Right renal pelvis (tissue), 4 donors: ENCODE data around the gene EHBP1L1. TPM values are rescaled to one million over a fixed set of nuclear protein-coding genes. Genes with fewer than 3 reads are reported as not detected.

Experiments used
- polyA plus RNA-seq, 4 donors: library from polyadenylated mRNA; unstranded; fragments of 120-200 nt; gene quantifications; one replicate each; pipeline ENCODE4 v1.2.1, GENCODE V29; 2013; ENCODE audit not compliant: insufficient read length in 4 of 4

EHBP1L1 gene
- polyA plus RNA-seq, 4 donors, result 11.5 to 14.2 (median 12.8) TPM

Other genes with a start within 250 kb of the EHBP1L1 start
- 10 to 100 TPM; 82.7 to 93.3 (median 90.7) TPM for gene DPF2, start 242.2 kb upstream of the EHBP1L1 start, polyA plus RNA-seq
- under 1 TPM; 0.63 to 0.80 (median 0.69) TPM for gene TIGD3, start 221.3 kb upstream of the EHBP1L1 start, polyA plus RNA-seq
- gene SLC25A45, start 193.4 kb upstream of the EHBP1L1 start, polyA plus RNA-seq, result 1 to 10 TPM; 5.4 to 7.2 (median 6.0) TPM
- 10 to 100 TPM; 17.4 to 25.0 (median 18.7) TPM for gene FRMD8, start 189.4 kb upstream of the EHBP1L1 start, polyA plus RNA-seq
- gene NEAT1, start 153.3 kb upstream of the EHBP1L1 start, polyA plus RNA-seq, result 100 to 1,000 TPM; 141 to 286 (median 189) TPM
- gene MALAT1, start 77.0 kb upstream of the EHBP1L1 start, polyA plus RNA-seq, result 100 to 1,000 TPM; 386 to 707 (median 624) TPM
- 10 to 100 TPM; 59.9 to 79.9 (median 65.2) TPM for gene SCYL1, start 51.0 kb upstream of the EHBP1L1 start, polyA plus RNA-seq
- gene LTBP3, start 17.7 kb upstream of the EHBP1L1 start, polyA plus RNA-seq, result 100 to 1,000 TPM in 3 of 4 donors, 10 to 100 TPM in 1; 96.6 to 137 (median 122) TPM
- 10 to 100 TPM; 53.3 to 69.1 (median 55.6) TPM for gene ZNRD2, start 5.6 kb upstream of the EHBP1L1 start, polyA plus RNA-seq
- gene FAM89B, start 3.5 kb upstream of the EHBP1L1 start, polyA plus RNA-seq, result 10 to 100 TPM; 20.6 to 31.9 (median 25.2) TPM
- under 1 TPM in 3 of 4 donors, not detected in 1; 0.12 to 0.61 (median 0.26) TPM for gene KCNK7, start 19.7 kb downstream of the EHBP1L1 start, polyA plus RNA-seq
- gene MAP3K11, start 38.2 kb downstream of the EHBP1L1 start, polyA plus RNA-seq, result 10 to 100 TPM; 38.0 to 51.8 (median 41.0) TPM
- gene PCNX3, start 39.7 kb downstream of the EHBP1L1 start, polyA plus RNA-seq, result 10 to 100 TPM; 24.5 to 38.7 (median 26.3) TPM
- 10 to 100 TPM; 26.9 to 40.3 (median 30.2) TPM for gene SIPA1, start 62.0 kb downstream of the EHBP1L1 start, polyA plus RNA-seq
- gene RELA, start 86.9 kb downstream of the EHBP1L1 start, polyA plus RNA-seq, result 10 to 100 TPM; 50.3 to 59.1 (median 54.5) TPM
- 10 to 100 TPM; 68.9 to 74.1 (median 71.6) TPM for gene KAT5, start 136.2 kb downstream of the EHBP1L1 start, polyA plus RNA-seq
- gene RNASEH2C, start 144.7 kb downstream of the EHBP1L1 start, polyA plus RNA-seq, result 10 to 100 TPM; 34.0 to 52.9 (median 40.1) TPM
- gene AP5B1, start 204.9 kb downstream of the EHBP1L1 start, polyA plus RNA-seq, result 1 to 10 TPM; 6.0 to 9.5 (median 6.4) TPM
- gene OVOL1, start 211.0 kb downstream of the EHBP1L1 start, polyA plus RNA-seq, result 10 to 100 TPM; 11.1 to 13.7 (median 12.2) TPM